ENCODE data around the gene CCDC148.
"Not testable (repeated sequence)": the region's sequence is repeated elsewhere in the genome, so short reads cannot be mapped to it uniquely, and the experiment has no call there.

CCDC148 gene

DNA sequence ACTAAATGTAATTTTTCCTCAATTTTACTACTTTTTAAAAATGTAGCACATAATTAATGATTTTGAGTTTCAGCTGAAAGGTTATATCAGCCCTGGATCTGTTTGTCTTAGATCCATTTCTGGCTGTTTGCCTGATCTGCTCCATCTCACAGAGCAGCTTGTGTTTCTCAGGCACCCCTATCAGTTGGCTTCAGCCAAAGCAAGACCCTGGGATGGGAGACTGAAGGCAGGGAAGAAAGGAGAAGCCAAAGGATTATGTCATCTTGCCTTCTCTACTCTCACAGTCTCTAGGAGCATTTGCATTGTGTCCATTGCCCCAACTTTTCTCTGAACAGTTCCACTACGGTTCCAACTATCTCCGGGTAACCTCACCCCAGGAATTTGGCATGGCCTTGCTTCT is 110.5 kb downstream of the CCDC148 start:
- DNase-seq: no peak

DNA sequence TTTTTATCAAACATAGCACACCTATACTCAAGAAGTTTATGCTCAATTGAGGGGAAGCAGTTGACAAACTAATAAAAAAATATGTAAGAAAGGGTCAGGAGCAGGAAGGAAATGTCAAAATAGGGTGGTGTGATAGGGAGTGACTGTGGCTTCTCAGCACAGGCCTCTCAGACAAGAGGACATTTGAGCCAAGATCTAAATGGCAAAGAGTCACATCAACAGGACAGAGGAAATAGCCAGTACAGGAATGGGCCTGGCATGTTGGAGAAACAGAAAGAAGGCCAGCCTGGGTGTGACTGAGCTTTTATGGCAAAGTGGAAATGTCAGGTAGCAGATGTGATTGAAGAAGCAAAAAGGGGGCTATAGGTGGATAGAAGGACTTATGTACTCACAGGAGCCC is 117.0 kb downstream of the CCDC148 start:
- no peak for DNase-seq

DNA sequence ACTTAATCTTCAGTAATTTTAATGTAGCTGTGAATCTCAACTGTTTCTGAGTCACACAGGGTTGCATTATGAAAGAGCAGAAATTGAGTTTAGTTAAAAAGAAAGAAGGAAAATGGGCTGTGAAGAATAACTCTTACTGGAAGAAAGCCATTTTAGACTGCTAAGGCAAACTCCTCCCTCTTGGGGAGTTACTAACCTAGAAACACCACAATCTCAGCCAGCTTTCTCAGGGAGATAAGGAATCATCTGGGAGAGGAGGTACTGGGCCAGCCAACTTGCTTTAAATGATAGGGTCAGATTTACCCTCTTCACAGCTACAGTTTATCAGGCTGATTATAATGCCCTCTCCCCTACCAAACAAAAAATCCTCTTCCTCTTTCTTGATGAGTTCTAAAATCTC is 119.5 kb downstream of the CCDC148 start:
- DNase-seq: no peak

DNA sequence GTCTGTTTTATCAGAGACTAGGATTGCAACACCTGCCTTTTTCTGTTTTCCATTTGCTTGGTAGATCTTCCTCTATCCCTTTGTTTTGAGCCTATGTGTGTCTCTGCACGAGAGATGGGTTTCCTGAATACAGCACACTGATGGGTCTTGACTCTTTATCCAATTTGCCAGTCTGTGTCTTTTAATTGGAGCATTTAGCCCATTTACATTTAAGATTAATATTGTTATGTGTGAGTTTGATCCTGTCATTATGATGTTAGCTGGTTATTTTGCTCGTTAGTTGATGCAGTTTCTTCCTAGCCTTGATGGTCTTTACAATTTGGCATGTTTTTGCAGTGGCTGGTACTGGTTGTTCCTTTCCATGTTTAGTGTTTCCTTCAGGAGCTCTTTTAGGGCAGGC is 124.8 kb downstream of the CCDC148 start:
- DNase-seq: not testable (repeated sequence)

DNA sequence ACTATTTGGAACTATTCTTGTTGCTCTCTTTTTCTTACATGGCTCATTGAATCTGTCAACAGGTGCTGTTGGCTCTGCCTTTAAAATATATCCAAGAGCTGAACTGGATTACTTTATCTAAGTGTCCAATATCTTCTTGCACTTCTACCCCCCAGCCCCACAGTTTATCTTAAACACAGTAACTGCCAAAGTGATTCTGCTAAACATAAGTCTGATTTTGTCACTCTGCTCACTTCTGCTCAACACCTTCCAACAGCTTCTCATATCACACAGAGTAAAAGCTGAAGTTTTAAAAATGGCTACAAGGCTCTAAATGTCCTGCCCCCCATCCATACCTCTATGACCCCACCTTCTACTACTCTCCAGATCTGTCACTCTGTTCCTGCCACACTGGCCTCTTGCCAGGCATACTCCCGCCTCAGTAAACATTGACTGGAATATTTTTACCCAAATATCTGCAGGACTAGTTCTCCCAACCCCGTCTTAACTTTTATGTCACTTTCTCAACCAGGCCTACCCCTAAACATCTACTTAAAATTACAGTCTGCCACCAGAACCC is 130.7 kb downstream of the CCDC148 start:
- DNase-seq: no peak

DNA sequence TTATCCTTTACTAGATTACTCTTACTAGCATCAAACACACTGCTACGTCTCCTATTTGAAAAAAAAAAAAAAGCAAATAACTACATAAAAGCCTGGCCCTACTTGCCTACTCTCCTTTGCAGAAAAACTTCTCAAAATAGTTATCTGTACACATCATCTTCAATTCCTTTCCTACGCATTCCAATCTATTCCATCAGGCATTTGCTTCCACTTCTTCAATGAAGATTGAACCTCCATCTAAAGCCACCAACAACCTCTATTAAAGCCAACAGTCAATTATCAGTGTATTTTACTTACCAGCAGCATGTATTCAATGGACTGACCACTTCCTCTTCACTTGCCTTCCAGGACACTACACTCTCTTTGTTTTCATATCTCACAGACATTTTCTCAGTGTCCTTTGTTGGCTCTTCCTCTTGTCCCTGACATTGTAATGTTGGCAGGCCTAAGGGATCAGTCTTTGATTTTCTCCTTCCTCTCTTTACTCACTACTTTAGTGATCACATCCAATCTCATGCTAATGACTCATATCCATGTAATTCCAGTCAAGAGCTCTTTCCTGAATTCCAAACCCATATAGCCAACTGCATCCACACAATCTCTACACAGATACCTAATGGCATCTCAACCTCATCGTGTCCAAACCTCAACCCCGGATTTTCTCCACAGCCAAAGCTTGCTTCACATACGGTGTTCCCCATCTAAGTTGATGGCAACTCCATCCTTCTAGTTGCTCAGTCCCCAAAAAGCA is 131.3 kb downstream of the CCDC148 start:
- no peak for DNase-seq

DNA sequence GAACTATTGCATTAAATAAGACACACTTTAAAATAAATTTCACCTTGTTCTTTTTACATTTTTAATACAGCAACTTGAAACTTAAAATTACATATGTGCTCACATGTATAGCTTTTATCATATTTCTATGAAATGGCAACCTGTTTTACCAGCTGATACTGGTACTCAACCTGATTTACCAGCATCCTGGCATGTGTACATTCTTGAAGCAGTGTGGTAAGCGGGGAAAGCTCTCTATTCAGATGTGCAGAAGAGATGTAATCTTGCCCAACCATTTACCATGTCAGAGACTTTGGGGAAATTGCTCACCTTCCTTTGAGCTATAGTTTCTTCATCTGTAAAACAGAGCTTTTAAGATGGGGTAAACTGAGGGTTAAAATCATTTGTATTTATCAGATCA is 133.2 kb downstream of the CCDC148 start:
- no peak for DNase-seq

DNA sequence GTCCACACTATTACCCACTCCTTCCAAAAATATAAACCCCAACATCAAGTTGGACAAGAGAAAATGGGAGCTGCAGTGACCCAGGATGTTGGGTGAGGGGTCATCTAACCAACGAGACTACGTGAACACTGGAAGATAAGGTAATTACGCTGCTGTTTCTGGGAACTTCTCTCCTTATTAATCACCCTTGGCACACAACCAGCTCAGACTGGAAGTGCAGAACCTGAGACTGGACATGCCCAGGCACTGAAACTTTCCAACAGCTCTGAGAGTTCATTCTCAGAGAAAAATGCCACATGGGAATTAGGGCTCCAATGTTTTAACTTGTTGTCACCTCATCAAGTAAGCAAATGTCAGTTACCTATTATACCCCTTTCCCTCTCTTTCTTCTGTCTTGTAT is 135.3 kb downstream of the CCDC148 start:
- no peak for DNase-seq

DNA sequence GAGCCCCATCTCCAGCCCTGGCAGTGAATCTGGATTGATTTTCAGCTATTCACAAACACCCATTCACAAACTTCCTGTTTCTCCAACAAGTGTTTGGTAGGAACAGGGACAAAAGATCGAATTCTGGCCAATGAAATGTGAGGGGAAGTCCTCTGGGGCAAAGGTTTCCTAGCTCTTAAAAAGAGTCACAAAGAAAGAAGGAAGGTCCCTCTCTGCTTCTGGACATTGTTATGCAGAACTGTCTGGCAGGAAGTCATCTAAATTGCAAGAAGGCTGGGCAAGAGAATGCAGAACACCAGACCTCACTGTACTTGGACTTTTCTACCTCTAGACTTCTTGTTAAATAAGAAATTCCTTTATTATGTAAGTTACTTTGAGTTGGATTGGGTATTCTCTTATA is 137.3 kb downstream of the CCDC148 start:
- DNase-seq: no peak

DNA sequence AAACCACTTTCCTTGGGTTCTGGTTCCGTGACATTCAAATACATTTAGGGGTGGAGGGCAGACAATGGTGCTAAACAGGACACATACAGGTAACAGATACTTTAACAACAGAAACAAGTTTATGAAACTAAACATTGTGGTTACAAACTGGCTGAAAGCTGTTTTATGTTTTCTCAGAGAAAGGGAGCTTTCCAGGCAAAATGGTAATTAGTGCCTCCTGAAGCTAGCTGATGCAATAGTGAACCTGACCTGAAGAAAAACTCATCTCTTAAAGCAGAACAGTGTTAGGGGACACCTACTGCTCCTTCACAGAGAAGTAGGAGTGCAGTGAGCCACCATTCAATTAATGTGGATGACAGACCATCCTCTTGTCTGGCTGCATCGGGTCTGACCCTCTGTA is 138.9 kb downstream of the CCDC148 start:
- no peak for DNase-seq

DNA sequence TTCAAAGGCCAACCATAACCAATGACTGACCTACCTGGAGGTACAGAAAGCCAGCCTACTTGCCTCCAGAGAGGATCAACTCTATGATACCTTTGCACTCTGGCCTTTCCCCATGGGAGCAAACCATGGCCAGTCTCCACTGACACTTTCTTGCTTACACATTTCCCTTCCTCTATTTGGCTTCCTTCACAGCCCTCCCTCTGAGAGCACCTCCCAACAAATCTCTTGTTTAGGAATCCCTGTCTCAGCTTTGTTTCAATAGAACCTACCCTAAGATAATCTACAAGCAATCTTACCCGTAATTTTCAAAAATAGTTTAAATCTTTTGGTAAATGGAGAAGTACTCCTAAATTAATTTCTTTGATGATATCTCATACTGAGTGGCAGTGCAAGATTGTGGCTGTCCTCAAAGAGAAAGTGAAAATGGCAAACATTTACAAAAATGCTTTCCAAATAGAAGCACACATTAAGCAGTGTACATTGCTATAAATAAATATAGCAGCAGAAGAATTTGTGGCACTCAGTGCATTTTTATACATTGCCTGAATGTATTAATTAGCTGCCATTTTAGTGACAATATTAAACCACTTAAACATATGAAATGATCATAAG is 140.6 kb downstream of the CCDC148 start:
- no peak for DNase-seq

DNA sequence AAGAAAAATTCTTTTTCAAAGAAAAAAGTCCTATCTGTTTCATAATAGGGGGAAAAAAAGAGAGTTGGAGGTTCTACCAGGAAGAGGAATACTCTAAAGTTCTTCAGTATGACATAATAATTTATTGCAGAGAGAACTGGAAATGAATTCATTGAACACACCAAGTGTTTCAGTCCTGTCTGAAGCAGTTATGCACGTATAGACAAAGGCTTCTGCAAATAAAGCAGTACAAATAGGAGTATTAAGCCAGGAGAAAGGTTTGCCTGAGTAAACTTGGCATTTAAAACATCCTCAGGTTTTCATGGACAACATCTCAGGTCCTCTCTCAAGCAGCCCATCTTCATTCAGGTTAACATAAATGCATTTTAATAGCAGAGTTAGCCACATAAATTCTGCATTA is 141.6 kb downstream of the CCDC148 start:
- no peak for DNase-seq

DNA sequence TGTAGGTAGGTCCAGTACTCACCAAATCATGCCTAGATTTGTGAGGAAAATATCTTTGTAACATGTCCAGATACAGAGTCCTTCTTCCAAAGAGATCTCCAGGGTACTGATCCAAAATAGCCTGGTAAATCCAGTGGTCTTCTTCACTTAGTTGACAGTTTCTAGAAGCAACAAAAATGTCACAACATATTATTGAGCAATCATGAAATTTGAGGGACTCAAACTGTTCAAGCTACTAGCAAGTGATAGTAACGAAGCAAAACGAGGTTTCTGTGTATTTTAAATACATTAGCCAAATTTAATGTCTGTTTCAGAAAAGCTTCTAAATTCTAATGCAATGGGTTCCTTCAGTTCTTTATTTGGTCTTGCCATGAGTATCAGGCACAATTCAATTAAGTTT is 142.8 kb downstream of the CCDC148 start:
- no peak for DNase-seq

DNA sequence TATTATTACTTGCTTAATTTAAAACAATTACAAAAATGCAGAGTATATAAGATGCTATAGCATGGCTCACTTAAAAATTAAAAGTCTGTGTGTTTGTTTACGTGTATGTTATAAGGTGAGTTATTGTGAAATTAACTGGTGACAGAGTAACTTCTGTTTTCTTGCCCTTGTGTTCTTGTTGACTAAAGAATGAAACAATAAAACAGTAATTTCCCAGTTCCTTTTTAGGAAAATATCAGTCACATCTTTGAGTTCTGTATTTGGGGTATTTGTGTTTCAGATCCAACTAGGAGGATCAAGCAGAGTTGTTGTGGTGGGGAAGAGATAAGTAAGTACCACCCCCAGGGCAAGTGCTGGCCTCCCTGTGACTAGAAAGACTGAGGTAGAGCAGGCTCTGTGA is 143.6 kb downstream of the CCDC148 start:
- no peak for DNase-seq

DNA sequence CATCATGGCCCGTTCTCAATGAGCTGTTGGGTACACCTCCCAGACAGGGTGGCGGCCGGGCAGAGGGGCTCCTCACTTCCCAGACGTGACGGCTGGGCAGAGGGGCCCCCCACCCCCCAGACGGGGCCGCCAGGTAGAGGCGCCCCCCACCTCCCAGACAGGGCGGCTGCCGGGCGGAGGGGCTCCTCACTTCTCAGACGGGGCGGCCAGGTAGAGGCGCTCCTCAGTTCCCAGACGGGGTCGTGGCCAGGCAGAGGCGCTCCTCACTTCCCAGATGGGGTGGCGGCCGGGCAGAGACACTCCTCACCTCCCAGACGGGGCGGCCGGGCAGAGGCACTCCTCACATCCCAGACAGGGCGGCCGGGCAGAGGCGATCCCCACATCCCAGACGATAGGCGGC is 146.1 kb downstream of the CCDC148 start:
- DNase-seq: not testable (repeated sequence)

DNA sequence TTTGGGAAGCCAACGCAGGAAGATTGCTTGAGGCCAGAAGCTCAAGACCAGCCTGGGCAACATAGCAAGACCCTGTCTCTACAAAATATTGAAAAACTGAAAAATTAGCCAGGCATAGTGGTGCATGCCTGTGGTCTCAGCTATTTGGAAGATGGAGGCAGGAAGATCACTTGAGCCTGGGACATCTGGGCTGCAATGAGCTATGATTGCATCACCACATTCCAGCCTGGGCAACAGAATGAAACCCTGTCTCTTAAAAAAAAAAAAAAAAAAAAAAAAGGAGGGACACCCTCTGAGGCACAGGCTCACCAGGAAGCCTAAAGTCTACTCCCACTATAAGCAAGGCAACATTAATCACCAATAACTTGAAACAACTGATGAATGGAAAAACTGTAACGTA is 151.1 kb downstream of the CCDC148 start:
- no peak for DNase-seq

DNA sequence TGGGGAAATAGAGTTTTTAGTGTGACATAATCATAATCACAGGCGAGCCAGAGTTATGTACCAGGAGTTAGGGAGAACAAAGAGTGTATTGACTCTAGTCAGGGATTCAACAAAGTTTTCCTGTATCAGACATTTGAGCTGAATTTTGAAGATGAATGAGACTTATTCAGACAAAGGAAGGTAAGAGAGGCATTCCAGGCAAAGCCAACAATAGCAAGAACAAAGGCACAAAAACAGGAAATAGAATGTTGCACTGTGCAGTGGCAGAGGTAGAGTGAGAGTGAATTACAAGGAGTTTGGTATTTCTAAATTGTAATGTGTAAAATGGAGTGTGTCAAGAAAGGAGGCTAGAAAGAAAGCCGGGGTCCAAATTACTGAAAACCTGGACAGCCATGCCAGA is 156.2 kb downstream of the CCDC148 start:
- no peak for DNase-seq

DNA sequence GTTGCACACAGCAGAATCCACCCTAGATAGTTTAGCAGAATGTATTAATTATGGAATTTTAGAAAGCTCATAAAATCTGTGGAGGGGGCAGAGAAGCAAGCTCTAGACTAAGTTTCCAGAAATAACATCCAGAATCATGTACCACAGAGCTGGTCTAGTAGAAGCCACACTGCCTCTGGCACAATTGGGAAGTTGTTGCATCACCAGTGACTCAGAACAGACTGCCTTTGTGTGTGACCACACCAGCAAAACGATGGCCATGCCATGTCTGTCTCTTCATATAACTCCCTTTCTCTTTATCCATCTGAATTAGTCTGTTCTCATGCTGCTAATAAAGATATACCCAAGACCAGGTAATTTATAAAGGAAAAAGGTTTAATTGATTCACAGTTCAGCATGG is 158.9 kb downstream of the CCDC148 start:
- DNase-seq: no peak

DNA sequence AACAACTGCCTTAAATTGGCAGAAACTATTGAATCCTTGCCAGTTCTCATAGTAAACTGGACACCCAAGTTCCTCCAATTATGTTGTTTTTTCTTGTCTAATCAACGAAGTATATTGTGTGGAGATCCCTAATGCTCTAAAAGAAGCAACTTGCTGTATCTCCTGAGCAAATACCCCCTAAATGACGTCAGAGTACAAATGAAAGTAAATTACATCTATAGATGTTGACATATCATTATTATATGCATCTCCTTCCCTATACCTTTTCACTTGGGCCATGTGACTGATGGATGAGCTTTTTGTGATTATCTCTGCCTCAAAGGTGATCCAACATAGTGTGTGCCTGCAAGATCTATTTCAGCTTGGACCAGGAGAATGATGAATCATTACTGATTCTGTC is 159.4 kb downstream of the CCDC148 start:
- no peak for DNase-seq

DNA sequence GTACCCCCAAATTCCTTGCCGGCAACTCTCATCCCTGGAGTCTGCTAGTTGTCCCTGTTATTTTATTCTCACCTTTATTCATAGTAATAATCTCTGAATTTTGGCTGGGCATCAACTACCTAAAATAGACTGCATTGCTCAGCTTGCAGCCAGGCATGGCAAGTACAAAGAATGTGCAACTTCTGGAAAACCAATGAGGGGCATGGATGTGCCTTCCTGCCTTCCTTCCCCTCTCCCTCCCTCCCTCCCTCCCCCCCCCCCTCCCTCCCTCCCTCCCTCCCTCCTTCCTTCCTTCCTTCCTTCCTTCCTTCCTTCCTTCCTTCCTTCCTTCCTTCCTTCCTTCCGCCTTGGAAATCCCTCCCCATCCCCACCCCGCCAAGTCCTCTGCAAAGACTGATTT is 162.8 kb downstream of the CCDC148 start:
- no peak for DNase-seq

DNA sequence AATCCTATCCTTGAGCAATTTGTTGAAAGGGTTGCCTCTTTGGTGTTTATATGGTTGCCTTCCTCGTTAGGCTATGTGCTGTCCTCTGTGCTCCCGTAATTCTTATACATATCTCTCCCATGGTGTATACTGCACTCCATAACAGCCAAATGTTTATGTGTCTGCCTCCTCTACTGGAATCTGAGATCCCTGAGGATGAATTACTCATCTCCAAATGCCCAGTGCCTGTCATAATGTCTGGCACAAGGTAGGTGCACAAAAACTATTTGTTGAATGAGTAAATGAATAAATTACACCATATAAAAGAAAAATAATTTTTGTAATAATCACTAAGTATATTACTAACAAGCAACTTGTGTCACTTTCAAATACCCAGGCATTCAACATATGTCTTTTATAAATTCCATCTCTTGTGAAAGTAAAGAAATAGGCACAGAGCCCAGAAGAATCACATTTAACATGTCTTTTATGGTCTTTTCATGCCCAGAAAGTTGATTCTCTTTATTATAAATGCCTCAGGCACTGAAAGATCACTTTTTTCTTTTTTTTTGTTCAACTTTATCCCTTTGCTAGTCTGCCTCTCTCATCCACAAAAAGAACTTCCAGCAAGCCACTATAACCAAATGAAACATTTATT is 164.9 kb downstream of the CCDC148 start:
- no peak for DNase-seq

DNA sequence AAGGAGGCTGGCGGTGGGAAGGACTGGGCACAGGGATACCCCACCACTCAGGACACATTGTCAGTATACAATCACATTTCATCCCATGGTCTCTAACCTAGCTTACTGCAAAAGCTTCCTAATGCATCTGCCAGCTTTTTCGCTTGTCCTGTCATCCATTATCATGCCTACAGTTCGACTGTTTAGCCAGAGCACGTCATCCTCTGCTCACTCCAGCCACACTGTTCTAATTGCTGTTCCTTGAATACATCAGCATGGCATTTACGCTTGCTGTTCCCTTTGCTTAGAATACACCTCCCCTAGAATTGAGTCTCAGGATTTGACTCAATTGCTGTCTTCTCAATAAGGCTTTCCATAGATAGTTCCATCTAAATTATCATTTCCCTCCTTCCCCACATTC is 166.3 kb downstream of the CCDC148 start:
- no peak for DNase-seq

DNA sequence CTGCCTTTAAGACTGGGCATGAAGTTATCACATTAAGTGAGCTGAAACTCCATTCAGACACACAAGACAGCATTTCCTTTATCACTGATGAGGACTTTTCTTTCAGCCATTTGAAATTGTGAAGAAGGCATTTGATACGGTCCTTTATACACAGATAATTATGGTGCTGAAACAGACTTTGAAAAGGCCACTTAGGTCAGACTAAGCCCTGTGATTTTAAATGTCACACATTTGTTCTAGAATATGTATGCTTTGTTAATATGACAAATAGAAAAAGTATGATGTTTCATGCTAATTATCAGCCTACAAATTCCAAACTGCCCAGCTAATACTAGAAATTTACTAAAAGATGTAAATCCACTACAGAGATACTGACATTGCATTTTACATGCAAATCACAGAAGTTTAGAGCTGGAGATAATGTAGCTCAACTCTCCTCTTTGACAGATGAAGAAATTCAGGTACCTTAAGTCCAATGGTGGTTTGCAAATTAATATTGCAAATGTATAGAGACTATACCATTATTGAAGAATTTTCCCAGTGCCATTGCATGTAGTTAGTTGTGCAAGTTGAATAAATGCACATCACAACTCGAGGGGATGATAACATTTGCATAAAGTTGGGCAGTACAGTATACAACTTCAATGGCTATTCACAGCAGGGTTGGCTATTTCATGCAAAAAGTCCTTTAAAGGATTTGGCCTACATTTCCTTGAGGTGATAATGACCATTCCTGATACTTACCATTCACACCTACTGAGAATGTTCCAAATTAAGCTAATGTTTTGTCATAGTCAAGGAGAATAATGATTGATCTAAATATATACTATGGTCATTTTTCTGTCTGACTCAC is 179.7 kb downstream of the CCDC148 start:
- no peak for DNase-seq
